ENCODE measurements around the gene MEGF10.

DNA sequence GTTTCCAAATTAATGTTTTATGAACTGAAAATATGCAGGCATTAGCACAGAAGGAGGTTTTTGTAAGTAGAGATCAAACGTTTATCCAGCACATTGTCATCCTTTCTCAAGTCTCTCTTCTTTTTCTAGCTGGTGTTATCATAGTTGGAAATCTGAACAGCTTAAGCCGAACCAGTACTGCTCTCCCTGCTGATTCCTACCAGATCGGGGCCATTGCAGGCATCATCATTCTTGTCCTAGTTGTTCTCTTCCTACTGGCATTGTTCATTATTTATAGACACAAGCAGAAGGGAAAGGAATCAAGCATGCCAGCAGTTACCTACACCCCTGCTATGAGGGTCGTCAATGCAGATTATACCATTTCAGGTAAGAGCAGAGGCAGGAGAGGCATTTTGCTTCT is 154.7 kb downstream of the MEGF10 start:
- TF ChIP-seq, protein P1, sequence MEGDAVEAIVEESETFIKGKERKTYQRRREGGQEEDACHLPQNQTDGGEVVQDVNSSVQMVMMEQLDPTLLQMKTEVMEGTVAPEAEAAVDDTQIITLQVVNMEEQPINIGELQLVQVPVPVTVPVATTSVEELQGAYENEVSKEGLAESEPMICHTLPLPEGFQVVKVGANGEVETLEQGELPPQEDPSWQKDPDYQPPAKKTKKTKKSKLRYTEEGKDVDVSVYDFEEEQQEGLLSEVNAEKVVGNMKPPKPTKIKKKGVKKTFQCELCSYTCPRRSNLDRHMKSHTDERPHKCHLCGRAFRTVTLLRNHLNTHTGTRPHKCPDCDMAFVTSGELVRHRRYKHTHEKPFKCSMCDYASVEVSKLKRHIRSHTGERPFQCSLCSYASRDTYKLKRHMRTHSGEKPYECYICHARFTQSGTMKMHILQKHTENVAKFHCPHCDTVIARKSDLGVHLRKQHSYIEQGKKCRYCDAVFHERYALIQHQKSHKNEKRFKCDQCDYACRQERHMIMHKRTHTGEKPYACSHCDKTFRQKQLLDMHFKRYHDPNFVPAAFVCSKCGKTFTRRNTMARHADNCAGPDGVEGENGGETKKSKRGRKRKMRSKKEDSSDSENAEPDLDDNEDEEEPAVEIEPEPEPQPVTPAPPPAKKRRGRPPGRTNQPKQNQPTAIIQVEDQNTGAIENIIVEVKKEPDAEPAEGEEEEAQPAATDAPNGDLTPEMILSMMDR (IDR thresholded peaks at IDR 0.05; ENCODE audit: control extremely low read depth in 1 of 3, insufficient read depth in 1 of 3, low read depth in 1 of 3, low read length in 3 of 3), result no peak
- no peak for TF ChIP-seq POLR2A (IDR thresholded peaks at IDR 0.05; ENCODE audit: control extremely low read depth in 1 of 2, low read depth in 2 of 2, low read length in 2 of 2)

Measured in H1 (cell line).